Activated naive CD4-positive, alpha-beta T cell treated with Interleukin-2 at 50 U/mL for 16 hours (primary cell): ENCODE results near the gene HNRNPUL1.

Experiments used
- DNase-seq: peaks from one replicate; pipeline ENCODE4 v3.0.0-alpha.2; 2020

Gene HNRNPUL1

GRCh38 chr19:41309180-41310032 is 45.2 kb downstream of the HNRNPUL1 start:
- DNase-seq = no peak

- DNase-seq = peak; percentile 89
These were observed 46.1 kb downstream of the HNRNPUL1 start, which contains the start of gene CCDC97 for GRCh38 chr19:41310033-41310831. TSS of gene CCDC97 (plus strand) at chr19:41310172. CDS start at chr19:41310311, 139 bp downstream.

- no peak for DNase-seq
These were observed 46.9 kb downstream of the HNRNPUL1 start for GRCh38 chr19:41311072-41311471.

- DNase-seq = no peak
These were observed 47.4 kb downstream of the HNRNPUL1 start for GRCh38 chr19:41311613-41312012.

- DNase-seq = no peak
These were observed 52.2 kb downstream of the HNRNPUL1 start for GRCh38 chr19:41316306-41316920.

GRCh38 chr19:41318696-41319499 is 54.7 kb downstream of the HNRNPUL1 start:
- DNase-seq = no peak

- DNase-seq = no peak
These were observed 55.5 kb downstream of the HNRNPUL1 start for GRCh38 chr19:41319500-41320184.

- DNase-seq = no peak
These were observed 56.0 kb downstream of the HNRNPUL1 start for GRCh38 chr19:41320185-41320518.

- DNase-seq = no peak
These were observed 56.4 kb downstream of the HNRNPUL1 start for GRCh38 chr19:41320568-41320967.

- no peak for DNase-seq
These were observed 57.0 kb downstream of the HNRNPUL1 start for GRCh38 chr19:41321204-41321599.

GRCh38 chr19:41321600-41322270 is 57.6 kb downstream of the HNRNPUL1 start:
- no peak for DNase-seq

- DNase-seq = no peak
These were observed 58.3 kb downstream of the HNRNPUL1 start for GRCh38 chr19:41322451-41322850.

- DNase-seq = no peak
These were observed 58.9 kb downstream of the HNRNPUL1 start for GRCh38 chr19:41323023-41323422.

- no peak for DNase-seq
These were observed 59.4 kb downstream of the HNRNPUL1 start for GRCh38 chr19:41323430-41324125.

- DNase-seq = no peak
These were observed 60.1 kb downstream of the HNRNPUL1 start for GRCh38 chr19:41324231-41324702.

GRCh38 chr19:41324921-41325639 is 60.9 kb downstream of the HNRNPUL1 start:
- no peak for DNase-seq

- DNase-seq = no peak
These were observed 61.4 kb downstream of the HNRNPUL1 start for GRCh38 chr19:41325640-41325946.

- DNase-seq = peak; percentile 28
These were observed 62.0 kb downstream of the HNRNPUL1 start for GRCh38 chr19:41325947-41326706.

- DNase-seq = peak; percentile 28
These were observed 63.0 kb downstream of the HNRNPUL1 start for GRCh38 chr19:41327076-41327575.
